ENCODE measurements around the gene MYO18B.

The MYO18B gene

GRCh38 chr22:25782831-25783230 lies 40.8 kb downstream of the MYO18B start:
- TF ChIP-seq, protein P1, sequence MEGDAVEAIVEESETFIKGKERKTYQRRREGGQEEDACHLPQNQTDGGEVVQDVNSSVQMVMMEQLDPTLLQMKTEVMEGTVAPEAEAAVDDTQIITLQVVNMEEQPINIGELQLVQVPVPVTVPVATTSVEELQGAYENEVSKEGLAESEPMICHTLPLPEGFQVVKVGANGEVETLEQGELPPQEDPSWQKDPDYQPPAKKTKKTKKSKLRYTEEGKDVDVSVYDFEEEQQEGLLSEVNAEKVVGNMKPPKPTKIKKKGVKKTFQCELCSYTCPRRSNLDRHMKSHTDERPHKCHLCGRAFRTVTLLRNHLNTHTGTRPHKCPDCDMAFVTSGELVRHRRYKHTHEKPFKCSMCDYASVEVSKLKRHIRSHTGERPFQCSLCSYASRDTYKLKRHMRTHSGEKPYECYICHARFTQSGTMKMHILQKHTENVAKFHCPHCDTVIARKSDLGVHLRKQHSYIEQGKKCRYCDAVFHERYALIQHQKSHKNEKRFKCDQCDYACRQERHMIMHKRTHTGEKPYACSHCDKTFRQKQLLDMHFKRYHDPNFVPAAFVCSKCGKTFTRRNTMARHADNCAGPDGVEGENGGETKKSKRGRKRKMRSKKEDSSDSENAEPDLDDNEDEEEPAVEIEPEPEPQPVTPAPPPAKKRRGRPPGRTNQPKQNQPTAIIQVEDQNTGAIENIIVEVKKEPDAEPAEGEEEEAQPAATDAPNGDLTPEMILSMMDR (IDR thresholded peaks at IDR 0.05; ENCODE audit: low read depth, low read length): no peak
- no peak overlapping the region for H3K4me3 ChIP-seq (ENCODE audit: low read depth, low read length)

- no peak overlapping the region for H3K4me3 ChIP-seq (ENCODE audit: low read depth, low read length)
- TF ChIP-seq, protein P1 (IDR thresholded peaks at IDR 0.05; ENCODE audit: low read depth, low read length): no peak
Observed at GRCh38 chr22:25783856-25784255, 41.9 kb downstream of the MYO18B start.

GRCh38 chr22:25786165-25786564 lies 44.2 kb downstream of the MYO18B start:
- no peak overlapping the region for H3K4me3 ChIP-seq (ENCODE audit: low read depth, low read length)
- TF ChIP-seq, protein P1 (IDR thresholded peaks at IDR 0.05; ENCODE audit: low read depth, low read length): no peak

- H3K4me3 ChIP-seq (ENCODE audit: low read depth, low read length): no peak overlapping the region
- TF ChIP-seq, protein P1 (IDR thresholded peaks at IDR 0.05; ENCODE audit: low read depth, low read length): no peak
Observed at GRCh38 chr22:25791556-25791955, 49.6 kb downstream of the MYO18B start.

- H3K4me3 ChIP-seq (ENCODE audit: low read depth, low read length): no peak overlapping the region
- TF ChIP-seq, protein P1 (IDR thresholded peaks at IDR 0.05; ENCODE audit: low read depth, low read length): no peak
Observed at GRCh38 chr22:25795478-25795877, 53.5 kb downstream of the MYO18B start.

DNA sequence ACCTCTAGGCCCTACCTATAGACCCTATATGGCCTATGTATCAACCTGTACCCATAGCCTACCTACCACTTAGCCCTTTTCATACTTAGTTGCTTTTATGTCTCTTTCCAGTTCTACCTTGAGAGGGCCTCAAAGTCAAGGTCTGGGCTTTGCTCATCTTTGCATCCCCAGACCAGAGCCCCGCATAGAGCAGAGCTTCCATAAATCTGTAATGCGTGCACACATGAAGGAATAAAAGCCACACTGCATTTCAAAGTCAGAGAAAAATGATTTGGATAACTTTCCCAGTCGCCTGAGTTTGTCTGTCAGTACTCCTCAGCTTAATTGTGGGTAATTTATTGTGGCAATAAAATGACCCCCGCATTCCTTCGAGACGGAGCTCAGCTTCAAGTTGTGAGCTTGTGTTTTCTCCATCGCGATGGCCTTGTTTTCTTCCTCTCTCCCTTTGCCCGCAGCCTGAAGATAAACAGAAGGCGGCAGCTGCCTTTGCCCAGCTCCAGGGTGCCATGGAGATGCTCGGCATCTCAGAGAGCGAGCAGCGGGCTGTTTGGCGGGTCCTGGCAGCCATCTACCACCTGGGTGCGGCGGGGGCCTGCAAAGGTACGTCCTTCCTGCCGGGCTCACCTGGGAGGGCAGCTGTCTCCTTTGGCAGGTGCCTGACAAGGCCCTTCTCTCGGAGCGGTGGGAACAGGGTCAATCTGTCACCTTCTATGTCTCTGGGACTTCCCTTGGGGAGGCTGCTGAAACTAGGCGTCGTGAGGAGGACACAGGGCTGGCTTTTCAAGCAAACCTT lies 55.7 kb downstream of the MYO18B start:
- H3K4me3 ChIP-seq (ENCODE audit: low read depth, low read length): no peak overlapping the region
- TF ChIP-seq, protein P1 (IDR thresholded peaks at IDR 0.05; ENCODE audit: low read depth, low read length): no peak

GRCh38 chr22:25800766-25801165 lies 58.8 kb downstream of the MYO18B start:
- TF ChIP-seq, protein P1 (IDR thresholded peaks at IDR 0.05; ENCODE audit: low read depth, low read length): no peak
- no peak overlapping the region for H3K4me3 ChIP-seq (ENCODE audit: low read depth, low read length)

All from WI38 (cell line).